NCI-H1048 (cell line): ENCODE results near the gene LMBR1.

ENCODE experiments used
- DNase-seq: peaks from one replicate; lab custom pipeline; 2025; lab: John Stamatoyannopoulos, UW

LMBR1 gene

GRCh38 chr7:156793334-156793733 is 99.6 kb downstream of the LMBR1 start:
- DNase-seq, result no peak

- DNase-seq, result no peak
Observed at GRCh38 chr7:156792611-156793010, 100.4 kb downstream of the LMBR1 start.

- no peak for DNase-seq
Observed at GRCh38 chr7:156791241-156791640, 101.7 kb downstream of the LMBR1 start.

GRCh38 chr7:156790264-156790663 is 102.7 kb downstream of the LMBR1 start:
- no peak for DNase-seq

GRCh38 chr7:156785998-156786543 is 106.9 kb downstream of the LMBR1 start:
- DNase-seq, result no peak

- DNase-seq, result no peak
Observed at GRCh38 chr7:156783864-156784263, 109.1 kb downstream of the LMBR1 start.

- DNase-seq, result no peak
Observed at GRCh38 chr7:156781972-156782371, 111.0 kb downstream of the LMBR1 start.

GRCh38 chr7:156780724-156781455 is 112.1 kb downstream of the LMBR1 start:
- no peak for DNase-seq

GRCh38 chr7:156778668-156779067 is 114.3 kb downstream of the LMBR1 start:
- no peak for DNase-seq

GRCh38 chr7:156778201-156778600 is 114.8 kb downstream of the LMBR1 start:
- no peak for DNase-seq

- DNase-seq, result no peak
Observed at GRCh38 chr7:156777364-156778069, 115.5 kb downstream of the LMBR1 start.

GRCh38 chr7:156776527-156776926 is 116.5 kb downstream of the LMBR1 start:
- DNase-seq, result no peak

- no peak for DNase-seq
Observed at GRCh38 chr7:156773966-156774365, 119.0 kb downstream of the LMBR1 start.

GRCh38 chr7:156772725-156773124 is 120.3 kb downstream of the LMBR1 start:
- no peak for DNase-seq

GRCh38 chr7:156768698-156769472 is 124.1 kb downstream of the LMBR1 start:
- DNase-seq, result no peak

- no peak for DNase-seq
Observed at GRCh38 chr7:156766666-156767065, 126.3 kb downstream of the LMBR1 start.

GRCh38 chr7:156765901-156766656 is 126.9 kb downstream of the LMBR1 start:
- no peak for DNase-seq

- no peak for DNase-seq
Observed at GRCh38 chr7:156764766-156765165, 128.2 kb downstream of the LMBR1 start.

- DNase-seq, result peak; percentile 15
Observed at GRCh38 chr7:156764016-156764669, 128.8 kb downstream of the LMBR1 start.

- DNase-seq, result no peak
Observed at GRCh38 chr7:156759579-156760202, 133.3 kb downstream of the LMBR1 start.

GRCh38 chr7:156759143-156759542 is 133.8 kb downstream of the LMBR1 start:
- no peak for DNase-seq
